ENCODE data around the gene ARFGAP1.

ARFGAP1 gene

GRCh38 chr20:63272105-63273058, at the start of gene ARFGAP1:
ARFGAP1 (plus strand) TSS chr20:63272813; CDS start chr20:63275581, 2,768 bp downstream.
- DNase-seq = peak; percentile 95

- DNase-seq = peak; percentile 72
Measured at GRCh38 chr20:63223121-63223825, 49.3 kb upstream of the ARFGAP1 start.

GRCh38 chr20:63223826-63224207, 48.8 kb upstream of the ARFGAP1 start:
- DNase-seq = no peak

GRCh38 chr20:63224412-63225081, 48.1 kb upstream of the ARFGAP1 start:
- peak; percentile 68 for DNase-seq

DNA sequence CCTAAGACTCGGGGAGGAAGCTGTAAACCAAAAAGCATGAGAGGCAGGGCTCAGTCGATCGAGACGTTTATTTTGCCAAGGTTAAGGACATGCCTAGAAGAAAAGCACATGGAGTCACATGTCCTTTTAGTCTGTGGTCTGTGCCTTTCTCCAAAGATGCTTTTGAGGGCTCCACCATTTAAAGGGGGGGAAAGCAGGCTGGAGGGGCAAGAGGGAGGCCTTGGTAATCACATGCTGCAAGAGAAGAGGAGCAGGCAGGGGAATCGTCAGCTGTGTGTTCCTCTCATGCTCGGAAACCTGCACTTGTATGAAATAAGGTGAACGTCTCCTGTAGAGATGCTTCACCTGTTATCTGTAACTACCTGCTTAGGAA, 47.5 kb upstream of the ARFGAP1 start:
- no peak for DNase-seq

DNA sequence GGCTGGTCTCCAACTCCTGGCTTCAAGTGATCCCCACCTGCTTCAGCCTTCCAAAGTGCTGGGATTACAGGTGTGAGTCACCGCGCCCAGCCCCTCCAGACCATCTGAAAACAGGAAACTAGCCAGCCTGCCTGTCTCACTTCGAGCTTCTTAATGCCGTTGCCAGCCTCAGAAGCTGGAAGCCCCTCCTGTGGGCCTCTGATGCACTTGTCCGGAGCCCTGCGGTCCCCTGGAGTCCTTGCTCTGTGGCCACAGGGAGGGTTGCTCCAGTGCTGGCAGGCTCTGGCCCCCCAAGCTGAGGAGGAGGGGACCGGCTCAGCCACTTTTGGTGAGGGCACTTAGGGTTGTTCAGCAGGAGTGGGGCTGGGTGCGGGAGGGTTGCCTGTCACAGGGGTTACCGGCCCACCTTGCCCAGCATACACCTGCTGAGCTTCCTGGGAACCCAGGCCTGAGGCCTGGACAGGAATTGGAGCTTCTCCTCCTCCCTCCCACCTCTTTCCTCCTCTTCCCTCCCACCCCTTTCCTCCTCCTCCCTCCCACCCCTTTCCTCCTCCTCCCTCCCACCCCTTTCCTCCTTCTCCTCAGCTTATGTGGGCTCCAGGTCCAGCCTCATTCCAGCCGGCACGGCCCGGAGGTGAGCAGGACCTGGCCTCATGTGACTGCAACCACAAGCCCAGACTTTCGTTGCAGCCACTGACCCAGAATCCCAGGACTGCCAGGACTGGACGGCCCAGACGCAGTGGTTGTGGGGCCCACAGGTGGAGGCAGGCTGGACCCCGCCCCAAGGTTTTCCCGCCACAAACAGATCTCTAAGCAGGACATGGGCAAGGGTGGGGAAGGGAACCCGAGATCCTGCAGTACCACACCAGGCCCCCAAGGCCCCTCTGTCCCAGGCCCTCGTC, 46.3 kb upstream of the ARFGAP1 start:
- no peak for DNase-seq

DNA sequence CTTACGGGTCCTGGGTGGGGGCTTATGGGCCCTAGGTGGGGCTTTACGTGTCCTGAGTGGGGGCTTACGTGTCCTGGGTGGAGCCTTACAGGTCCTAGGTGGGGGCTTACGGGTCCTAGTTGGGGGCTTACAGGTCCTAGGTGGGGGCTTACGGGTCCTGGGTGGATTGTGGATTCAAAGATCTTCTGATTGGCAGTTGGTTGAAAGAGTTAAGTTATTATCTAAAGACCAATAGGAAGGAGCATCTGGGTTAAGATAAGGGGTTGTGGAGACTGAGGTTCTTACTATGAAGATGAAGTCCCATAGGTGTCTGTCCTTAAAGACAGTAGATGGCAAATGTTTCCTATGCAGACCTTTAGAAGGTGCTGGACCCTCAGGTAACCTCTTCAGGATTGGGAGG, 45.4 kb upstream of the ARFGAP1 start:
- DNase-seq = no peak

DNA sequence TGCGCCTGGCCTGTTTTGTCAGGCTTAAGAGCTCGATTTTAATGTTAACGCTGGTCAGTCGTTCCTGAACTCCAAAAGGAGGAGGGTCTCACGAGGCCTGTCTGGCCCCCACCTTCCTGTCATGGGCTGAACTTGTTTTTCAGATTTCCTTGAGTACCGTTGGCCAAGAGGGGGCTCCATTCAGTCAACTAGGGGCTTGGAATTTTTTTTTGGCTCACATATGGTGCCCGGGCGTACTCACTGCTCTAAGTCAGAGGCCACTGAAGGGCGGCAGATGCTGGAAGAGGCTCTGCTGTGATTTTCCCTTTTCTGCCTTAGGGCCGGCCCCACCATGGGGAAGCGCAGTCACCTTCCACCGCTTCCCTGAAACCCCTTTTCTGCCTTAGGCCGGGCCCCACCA, 43.8 kb upstream of the ARFGAP1 start:
- DNase-seq = no peak

DNA sequence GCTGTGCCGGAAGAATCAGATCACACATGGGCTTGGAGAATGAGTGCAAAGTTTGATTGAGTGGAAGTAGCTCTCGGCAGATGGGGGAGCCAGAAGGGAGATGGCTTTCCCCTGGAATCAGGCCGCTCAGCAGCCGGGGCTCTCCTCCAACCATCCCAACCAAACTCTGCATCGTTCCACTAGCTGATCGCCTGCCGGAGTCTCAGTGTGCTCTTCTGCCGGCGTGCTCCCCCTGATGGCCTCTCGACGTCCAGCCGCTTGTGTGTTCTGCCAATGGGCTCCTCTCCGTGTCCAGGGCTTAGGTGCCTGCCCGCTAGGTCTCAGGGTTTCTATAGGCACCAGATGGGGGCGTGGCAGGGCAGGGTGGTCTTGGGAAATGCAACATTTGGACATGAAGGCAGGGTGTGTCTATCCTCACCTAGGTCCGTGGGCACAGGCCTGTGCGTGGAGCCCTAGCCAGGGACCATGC, 41.8 kb upstream of the ARFGAP1 start:
- DNase-seq = peak; percentile 80

DNA sequence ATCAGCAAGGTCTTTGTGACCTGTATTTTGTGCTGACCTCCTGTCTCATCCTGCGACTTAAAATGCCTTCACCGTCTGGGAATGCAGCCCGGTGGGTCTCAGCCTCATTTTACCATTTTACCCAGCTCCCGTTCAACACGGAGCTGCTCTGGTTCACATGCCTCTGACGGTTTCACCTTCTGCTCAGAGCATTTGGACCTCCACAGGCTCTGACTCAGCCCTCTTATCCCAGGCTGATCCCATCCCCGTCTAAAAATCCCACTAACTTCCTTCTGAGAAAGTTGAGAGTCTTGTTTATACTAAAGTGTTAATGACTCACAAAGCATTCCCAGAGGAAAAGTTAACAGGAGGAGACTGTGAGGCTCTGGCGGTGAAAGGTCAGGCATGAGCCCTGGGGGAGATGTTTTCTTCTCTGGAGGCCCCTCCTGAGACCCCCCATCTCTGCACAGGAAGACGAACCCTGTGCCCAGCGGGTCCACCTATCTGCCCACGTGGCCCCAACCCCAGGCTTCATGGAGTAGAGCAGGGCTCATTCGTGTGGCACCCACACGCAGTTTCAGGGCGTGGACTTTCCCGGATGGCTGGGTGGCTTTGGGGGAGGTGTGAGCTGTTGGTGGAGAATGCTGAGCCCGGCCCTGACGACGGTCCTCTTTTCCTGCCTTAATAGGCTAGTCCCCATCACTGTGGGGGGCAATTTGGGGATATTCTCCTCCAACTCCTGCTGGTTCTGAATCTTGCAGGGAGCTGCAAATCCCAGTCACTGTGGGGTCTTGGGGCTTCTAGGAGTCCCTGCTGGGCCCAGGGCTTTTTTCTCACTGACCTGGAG, 40.2 kb upstream of the ARFGAP1 start:
- DNase-seq = no peak

- DNase-seq = no peak
Measured at GRCh38 chr20:63233061-63233344, 39.6 kb upstream of the ARFGAP1 start.

DNA sequence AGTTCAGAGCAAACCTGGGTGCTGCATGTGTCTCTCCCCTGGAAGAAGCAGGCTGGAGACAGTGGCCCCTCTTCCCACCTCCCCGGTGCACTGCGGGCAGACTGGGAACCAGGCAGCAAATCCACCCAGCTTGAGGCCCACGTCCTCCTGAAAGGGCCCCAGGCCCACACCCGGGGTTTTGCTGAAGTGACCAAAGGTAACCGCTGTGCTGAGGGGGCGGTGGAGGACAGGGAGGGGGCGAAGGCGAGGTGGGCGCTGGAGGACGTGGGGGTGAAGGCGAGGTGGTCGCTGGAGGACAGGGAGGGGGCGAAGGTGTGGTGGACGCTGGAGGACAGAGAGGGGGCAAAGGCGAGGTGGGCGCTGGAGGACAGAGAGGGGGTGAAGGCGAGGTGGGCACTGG, 38.7 kb upstream of the ARFGAP1 start:
- no peak for DNase-seq

DNA sequence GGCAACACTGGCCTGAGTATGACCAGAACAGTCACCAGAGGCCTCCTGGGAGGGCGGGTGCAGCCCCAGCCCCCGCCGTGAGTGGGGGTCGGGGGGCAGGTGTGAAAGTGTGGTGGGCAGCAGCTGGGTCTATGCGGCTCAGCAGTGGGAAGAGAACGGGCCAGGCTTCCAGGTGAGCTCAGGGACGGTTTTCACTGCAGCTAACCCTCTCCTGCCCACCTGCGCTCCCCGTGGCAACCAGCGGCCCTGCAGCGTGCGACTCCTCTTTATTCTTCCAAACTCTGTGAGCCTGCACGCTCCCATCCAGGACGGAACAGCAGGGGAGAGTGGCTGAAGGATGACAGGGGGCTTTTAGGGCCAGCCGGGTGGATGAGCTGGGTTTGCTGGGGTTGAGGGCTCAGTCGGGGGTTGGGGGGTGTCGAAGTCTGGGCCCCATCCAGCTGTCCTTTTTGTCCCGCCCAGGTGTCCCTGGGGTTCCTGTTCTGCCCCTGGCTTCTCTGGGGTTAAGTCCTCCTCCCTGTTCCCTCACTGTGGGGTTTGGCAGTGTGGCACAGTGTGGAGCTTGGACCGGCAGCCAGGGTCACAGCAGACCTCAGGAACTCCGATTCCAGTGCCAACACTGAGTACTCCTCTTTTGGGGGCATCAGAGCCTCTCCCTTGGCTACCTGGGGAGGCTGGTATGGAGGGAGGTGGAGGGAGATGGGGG, 37.8 kb upstream of the ARFGAP1 start:
- DNase-seq = peak; percentile 85

GRCh38 chr20:63235399-63235983, 37.1 kb upstream of the ARFGAP1 start, which contains the start of gene BIRC7:
BIRC7 (plus strand) TSS chr20:63235905; CDS start chr20:63236097, 192 bp downstream.
- no peak for DNase-seq

DNA sequence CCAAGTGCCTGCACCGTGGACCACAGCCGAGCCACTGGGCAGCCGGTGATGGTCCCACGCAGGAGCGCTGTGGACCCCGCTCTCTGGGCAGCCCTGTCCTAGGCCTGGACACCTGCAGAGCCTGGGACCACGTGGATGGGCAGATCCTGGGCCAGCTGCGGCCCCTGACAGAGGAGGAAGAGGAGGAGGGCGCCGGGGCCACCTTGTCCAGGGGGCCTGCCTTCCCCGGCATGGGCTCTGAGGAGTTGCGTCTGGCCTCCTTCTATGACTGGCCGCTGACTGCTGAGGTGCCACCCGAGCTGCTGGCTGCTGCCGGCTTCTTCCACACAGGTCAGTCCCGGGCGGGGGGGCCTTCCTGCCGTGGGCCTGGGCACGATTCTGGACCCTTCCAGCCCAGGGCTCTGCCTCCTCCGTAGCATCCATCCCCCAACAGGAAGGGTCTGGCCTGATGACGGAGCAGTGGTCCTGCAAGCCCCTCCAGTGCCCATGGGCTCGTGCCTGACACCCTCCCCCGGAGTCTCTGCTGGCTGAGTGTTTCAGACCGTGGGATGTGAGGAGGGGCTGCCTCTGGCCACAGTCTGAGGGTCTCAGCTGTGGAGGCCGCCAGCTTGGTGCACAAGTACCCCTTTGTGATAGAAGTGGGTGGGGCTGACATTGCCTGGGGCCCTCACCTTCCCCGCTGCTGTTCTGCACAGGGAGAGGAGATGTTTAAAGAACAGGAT, 36.3 kb upstream of the ARFGAP1 start:
- DNase-seq = no peak

DNA sequence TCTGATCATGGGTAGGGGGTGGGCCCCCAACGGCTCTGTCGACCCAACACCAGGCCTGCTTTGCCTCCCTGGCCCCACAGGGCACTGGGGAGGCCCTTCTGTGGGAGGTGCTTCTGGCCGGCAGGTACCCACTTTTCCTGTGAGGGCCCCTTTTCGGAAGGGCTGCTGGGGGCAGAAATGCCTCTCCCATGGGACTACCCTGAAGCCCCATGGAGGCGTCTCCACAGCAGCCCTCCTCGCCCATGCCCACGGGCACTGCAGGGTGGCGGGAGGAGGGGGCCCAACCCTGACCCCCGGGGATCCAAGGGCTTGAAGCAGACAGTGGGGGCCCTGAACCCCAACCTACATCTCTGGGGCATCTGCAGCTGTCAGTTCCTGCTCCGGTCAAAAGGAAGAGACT, 34.6 kb upstream of the ARFGAP1 start:
- no peak for DNase-seq

- peak; percentile 53 for DNase-seq
Measured at GRCh38 chr20:63238514-63239125, 34.0 kb upstream of the ARFGAP1 start.

- no peak for DNase-seq
Measured at GRCh38 chr20:63239431-63239830, 33.2 kb upstream of the ARFGAP1 start.

GRCh38 chr20:63240004-63240403, 32.6 kb upstream of the ARFGAP1 start:
- no peak for DNase-seq

All from DMS53 (cell line).